ENCODE measurements around the gene GOLGA6A. TPM values are rescaled to one million over a fixed set of nuclear protein-coding genes. Genes with fewer than 3 reads are reported as not detected.

GOLGA6A gene
- total and polyA plus RNA-seq, 2 donors (not counting 1 experiment from before 2014, with no cell fraction given): 0.31 to 1.0 TPM

DNA sequence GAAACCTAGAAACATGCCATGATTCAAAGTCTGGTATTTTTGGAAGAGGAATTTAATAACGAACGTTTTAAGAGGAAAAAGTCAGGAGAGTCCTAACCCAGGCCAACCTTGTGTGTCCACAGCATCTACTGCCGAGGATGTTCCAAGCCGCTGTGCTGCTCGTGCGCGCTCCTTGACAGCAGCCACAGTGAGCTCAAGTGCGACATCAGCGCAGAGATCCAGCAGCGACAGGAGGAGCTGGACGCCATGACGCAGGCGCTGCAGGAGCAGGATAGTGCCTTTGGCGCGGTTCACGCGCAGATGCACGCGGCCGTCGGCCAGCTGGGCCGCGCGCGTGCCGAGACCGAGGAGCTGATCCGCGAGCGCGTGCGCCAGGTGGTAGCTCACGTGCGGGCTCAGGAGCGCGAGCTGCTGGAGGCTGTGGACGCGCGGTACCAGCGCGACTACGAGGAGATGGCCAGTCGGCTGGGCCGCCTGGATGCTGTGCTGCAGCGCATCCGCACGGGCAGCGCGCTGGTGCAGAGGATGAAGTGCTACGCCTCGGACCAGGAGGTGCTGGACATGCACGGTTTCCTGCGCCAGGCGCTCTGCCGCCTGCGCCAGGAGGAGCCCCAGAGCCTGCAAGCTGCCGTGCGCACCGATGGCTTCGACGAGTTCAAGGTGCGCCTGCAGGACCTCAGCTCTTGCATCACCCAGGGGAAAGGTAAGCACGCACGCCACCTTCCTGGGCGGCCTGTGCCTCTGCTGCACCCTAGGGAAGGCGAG lies 59.5 kb downstream of the GOLGA6A start:
- Histone ChIP-seq H4K20me1 (ENCODE audit: control insufficient read depth, insufficient read depth, low read length, poor library complexity, severe bottlenecking) (peaks cover 68% of the 10 kb centered on the region), H3K4me2 (replicated peaks; ENCODE audit: low read depth, low read length, poor library complexity, severe bottlenecking) (no peak overlapping the region), H3K79me2 (ENCODE audit: control insufficient read depth, insufficient read depth, low read length) (peaks cover 69% of the 10 kb centered on the region), H3K27me3 (replicated peaks in 1 of 4; ENCODE audit: control extremely low read depth in 1 of 4, control insufficient read depth in 3 of 4, insufficient read depth in 4 of 4, low read length in 3 of 4) (no peaks in the 10 kb centered on the region), H2AFZ (ENCODE audit: insufficient read depth, low read depth, low read length, poor library complexity, severe bottlenecking) (no peak overlapping the region), H3K27ac (ENCODE audit: low read length in 2 of 2) (no peak overlapping the region), H3K9me3 (ENCODE audit: control extremely low read depth in 1 of 3, control insufficient read depth in 2 of 3, insufficient read depth in 1 of 3, low read length in 2 of 3) (no peaks in the 10 kb centered on the region), H3K4me1 (ENCODE audit: control insufficient read depth in 2 of 2, insufficient read depth in 2 of 2, low read length in 2 of 2) (no peaks in the 10 kb centered on the region), H3K36me3 (replicated peaks in 1 of 2; ENCODE audit: control extremely low read depth in 1 of 2, control insufficient read depth in 1 of 2, extremely low read depth in 1 of 2, insufficient read depth in 2 of 2, low read length in 1 of 2) (peaks cover 12 to 76% of the 10 kb centered on the region in 2 experiments), H3K4me3 (ENCODE audit: control extremely low read depth in 1 of 5, extremely low read depth in 1 of 5, insufficient read depth in 1 of 5, low read depth in 2 of 5, low read length in 4 of 5) (no peak overlapping the region), H3K9ac (ENCODE audit: low read length) (no peak overlapping the region)
- Mint-ChIP-seq H3K9me3 (ENCODE audit: insufficient read depth) (no peaks in the 10 kb centered on the region), H3K4me3 (no peak overlapping the region), H3K27ac (no peak overlapping the region), H3K4me1 (peaks cover 3% of the 10 kb centered on the region), H3K27me3 (no peaks in the 10 kb centered on the region)
- intact Hi-C loops (cut with micrococcal nuclease): no loop called here
- 98% methylated on average over 66 of the region's 66 CpGs for WGBS (ENCODE audit: insufficient coverage)
- no peak for TF ChIP-seq EZH2 (IDR thresholded peaks at IDR 0.05; ENCODE audit: borderline replicate concordance, insufficient read depth, low read depth, low read length, poor library complexity, severe bottlenecking)
- TF ChIP-seq, protein P1, sequence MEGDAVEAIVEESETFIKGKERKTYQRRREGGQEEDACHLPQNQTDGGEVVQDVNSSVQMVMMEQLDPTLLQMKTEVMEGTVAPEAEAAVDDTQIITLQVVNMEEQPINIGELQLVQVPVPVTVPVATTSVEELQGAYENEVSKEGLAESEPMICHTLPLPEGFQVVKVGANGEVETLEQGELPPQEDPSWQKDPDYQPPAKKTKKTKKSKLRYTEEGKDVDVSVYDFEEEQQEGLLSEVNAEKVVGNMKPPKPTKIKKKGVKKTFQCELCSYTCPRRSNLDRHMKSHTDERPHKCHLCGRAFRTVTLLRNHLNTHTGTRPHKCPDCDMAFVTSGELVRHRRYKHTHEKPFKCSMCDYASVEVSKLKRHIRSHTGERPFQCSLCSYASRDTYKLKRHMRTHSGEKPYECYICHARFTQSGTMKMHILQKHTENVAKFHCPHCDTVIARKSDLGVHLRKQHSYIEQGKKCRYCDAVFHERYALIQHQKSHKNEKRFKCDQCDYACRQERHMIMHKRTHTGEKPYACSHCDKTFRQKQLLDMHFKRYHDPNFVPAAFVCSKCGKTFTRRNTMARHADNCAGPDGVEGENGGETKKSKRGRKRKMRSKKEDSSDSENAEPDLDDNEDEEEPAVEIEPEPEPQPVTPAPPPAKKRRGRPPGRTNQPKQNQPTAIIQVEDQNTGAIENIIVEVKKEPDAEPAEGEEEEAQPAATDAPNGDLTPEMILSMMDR (IDR thresholded peaks at IDR 0.05): no peak
- no peak for ATAC-seq (ENCODE audit: low read depth)
- DNase-seq: no peak
- CTCF ChIA-PET: no interaction called here
- POLR2A ChIA-PET: no interaction called here

Small RNAs within 50 kb of the gene (small RNA-seq; reads per million reads assigned to genes)
- gene RN7SL429P (ENCODE audit: insufficient read length, low read depth, low replicate concordance): not detected

Other genes with a start within 250 kb of the GOLGA6A start
- not detected in 2 replicates for gene TBC1D21, start 209.0 kb downstream of the GOLGA6A start, total RNA-seq
- gene TBC1D21, start 209.0 kb downstream of the GOLGA6A start, polyA plus RNA-seq: not detected in 2 replicates
- 0.49 and 0.61 TPM in 2 replicates for gene LOXL1, start 156.1 kb downstream of the GOLGA6A start, total RNA-seq
- 0.21 and 0.46 TPM in 2 replicates for gene LOXL1, start 156.1 kb downstream of the GOLGA6A start, polyA plus RNA-seq
- gene STOML1, start 90.3 kb downstream of the GOLGA6A start, total RNA-seq: 6.2 and 8.3 TPM in 2 replicates
- 7.7 and 11.3 TPM in 2 replicates for gene STOML1, start 90.3 kb downstream of the GOLGA6A start, polyA plus RNA-seq
- 66.3 and 67.4 TPM in 2 replicates for gene PML, start 87.8 kb downstream of the GOLGA6A start, total RNA-seq
- 59.2 and 59.6 TPM in 2 replicates for gene PML, start 87.8 kb downstream of the GOLGA6A start, polyA plus RNA-seq
- gene ISLR2, start 48.0 kb upstream of the GOLGA6A start, total RNA-seq: not detected in 2 replicates
- gene ISLR2, start 48.0 kb upstream of the GOLGA6A start, polyA plus RNA-seq: not detected in 2 replicates
- not detected in 2 replicates for gene ISLR, start 91.2 kb upstream of the GOLGA6A start, total RNA-seq
- gene ISLR, start 91.2 kb upstream of the GOLGA6A start, polyA plus RNA-seq: not detected in 2 replicates
- not detected in 2 replicates for gene STRA6, start 120.2 kb upstream of the GOLGA6A start, total RNA-seq
- gene STRA6, start 120.2 kb upstream of the GOLGA6A start, polyA plus RNA-seq: not detected in 2 replicates
- gene CCDC33, start 153.8 kb upstream of the GOLGA6A start, total RNA-seq: not detected in 2 replicates
- not detected in 2 replicates for gene CCDC33, start 153.8 kb upstream of the GOLGA6A start, polyA plus RNA-seq

Data from B cell (primary cell).